NAMALWA (cell line): ENCODE results near the gene TSR2.

Source experiments
- DNase-seq: peaks from one replicate; pipeline ENCODE4 v3.0.0-alpha.2; 2015; ENCODE audit warnings: low spot score

Gene TSR2

DNA sequence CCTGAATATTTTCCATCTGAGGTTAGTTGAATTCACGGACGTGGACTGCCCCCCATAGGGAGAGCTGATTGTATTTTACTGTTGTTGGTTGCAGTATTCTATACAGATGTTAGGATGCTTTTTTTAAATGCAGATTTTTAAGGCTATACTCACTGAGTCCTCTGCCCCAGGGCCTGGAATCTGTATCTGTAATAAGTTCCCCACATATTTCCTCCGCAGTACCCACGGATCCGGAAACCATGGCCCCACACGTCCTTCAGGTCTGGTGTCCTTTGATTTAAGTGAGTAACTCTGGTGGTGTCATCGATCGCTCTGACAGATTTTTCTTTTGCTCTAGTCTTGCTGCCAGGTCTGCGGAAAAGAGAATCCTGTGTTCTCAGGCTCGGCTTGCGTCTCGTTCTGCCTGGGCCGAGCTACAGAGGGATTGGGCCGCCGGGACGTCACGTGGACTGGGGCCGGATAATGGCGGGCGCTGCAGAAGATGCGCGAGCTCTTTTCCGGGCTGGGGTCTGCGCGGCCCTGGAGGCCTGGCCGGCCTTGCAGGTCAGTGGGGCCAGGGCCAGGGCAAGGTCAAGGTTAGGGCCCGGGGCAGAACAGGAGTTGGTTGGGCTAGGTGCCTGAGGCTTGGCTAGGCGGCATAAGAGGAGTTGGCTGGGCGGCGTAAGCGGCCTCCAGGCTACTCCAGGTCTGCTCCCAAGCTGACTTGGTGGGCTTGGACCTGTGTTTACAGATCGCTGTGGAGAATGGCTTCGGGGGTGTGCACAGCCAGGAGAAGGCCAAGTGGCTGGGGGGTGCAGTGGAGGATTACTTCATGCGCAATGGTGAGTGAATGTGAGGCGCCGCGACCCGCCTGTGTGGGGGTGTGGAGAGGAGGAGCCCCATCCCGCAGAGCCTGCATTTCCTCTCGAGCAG, at the start of gene TSR2:
TSR2 (plus strand) TSS at position 445 of the 912 bp plus-strand sequence; CDS start at position 463, 18 bp downstream.
- peak; percentile 91 for DNase-seq

GRCh38 chrX:54397113-54397512, 43.1 kb upstream of the TSR2 start:
- DNase-seq = no peak

DNA sequence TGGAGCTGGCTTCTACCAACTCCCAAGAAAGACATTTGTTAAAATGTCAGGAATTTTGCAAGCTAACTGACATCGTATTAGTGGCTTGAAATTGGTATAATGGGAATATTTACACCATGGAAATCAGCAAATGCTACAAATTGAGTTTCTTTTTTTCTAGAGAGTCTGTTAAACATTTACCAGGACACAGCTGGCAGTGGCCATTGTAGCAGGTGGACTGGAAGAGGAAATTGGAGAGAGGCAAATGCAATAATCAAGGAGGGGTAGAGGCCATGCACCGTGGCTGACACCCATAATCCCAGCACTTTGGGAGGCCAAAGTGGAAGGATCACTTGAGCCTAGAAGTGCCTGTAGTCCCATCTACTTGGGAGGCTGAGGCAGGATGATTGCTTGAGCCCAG, 32.9 kb upstream of the TSR2 start:
- DNase-seq = no peak

- DNase-seq = no peak
Measured at GRCh38 chrX:54411732-54412131, 28.5 kb upstream of the TSR2 start.

DNA sequence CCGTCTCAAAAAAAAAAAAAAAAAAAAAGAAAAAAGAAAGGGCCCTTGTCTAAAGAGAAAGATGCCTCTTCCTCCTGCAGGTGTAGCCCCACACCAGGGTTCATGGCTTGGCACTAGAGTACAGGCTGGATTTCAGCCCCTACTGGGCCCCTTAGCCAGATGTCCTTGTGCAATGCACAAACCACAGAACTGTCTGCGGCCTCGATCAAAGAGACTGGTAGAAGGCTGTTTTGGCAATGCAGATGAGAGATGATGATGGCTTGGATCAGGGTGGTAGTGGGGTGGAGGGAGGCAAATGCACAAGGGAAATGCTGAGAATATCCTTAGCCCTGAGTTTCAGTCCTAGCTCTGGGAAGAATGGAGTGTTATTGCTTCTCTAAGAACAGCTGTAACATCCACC, 26.5 kb upstream of the TSR2 start:
- peak; percentile 25 for DNase-seq

DNA sequence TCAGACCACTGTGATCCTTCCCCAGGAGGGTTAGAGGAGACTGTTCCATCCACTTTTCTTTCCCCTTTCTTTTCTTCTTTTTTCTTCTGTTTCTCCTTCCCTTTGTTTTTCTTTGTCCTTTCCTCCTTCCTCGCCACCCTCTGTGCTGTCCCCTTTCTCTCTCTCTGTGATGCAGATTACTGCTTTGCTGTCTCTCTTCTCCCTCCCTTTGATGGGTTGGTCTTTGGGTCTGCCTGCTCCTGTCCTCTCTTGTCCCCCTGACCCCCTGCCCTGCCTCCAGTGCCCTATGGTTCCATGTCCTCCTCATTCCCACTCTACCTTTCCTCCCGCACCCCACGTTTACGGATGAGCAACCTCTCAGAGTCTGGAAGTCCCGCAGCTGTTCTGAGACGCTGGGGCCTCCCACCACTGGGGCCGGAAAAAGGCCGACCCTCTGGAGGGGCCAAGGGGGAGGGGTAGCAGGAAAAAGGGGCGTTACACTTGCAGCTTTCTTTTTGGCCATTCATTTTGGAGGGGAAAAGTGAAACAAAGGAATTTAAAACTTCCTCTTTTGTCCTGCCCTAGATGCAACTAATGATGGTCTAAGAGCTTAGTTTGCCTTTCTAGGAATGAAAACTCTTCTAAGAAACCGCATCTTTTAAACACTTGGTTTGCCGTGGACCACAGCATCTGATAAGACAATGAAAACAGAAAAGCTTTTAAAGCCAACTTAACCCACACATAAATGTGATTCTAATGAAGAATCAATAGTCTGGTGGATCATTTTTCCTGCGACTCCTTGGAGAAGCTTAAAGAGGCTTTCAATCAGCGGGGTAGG, 24.5 kb upstream of the TSR2 start:
- DNase-seq = no peak

DNA sequence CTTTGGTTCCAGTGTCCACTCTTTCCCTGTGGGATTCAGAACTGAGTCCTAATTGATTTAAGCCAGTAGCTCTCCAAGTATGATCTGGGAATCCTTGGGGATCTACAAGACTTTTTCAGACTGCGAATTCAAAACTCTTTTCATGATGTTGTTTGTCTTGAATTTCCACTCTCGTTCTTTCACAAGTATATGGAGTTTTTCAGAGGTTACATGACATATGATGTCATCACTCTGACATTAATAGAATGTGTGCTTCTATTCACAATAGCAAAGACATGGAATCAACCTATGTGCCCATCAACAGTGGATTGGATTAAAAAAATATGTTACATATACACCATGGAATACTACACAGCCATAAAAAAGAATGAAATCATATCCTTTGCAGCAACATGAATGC, 23.2 kb upstream of the TSR2 start:
- DNase-seq = no peak

DNA sequence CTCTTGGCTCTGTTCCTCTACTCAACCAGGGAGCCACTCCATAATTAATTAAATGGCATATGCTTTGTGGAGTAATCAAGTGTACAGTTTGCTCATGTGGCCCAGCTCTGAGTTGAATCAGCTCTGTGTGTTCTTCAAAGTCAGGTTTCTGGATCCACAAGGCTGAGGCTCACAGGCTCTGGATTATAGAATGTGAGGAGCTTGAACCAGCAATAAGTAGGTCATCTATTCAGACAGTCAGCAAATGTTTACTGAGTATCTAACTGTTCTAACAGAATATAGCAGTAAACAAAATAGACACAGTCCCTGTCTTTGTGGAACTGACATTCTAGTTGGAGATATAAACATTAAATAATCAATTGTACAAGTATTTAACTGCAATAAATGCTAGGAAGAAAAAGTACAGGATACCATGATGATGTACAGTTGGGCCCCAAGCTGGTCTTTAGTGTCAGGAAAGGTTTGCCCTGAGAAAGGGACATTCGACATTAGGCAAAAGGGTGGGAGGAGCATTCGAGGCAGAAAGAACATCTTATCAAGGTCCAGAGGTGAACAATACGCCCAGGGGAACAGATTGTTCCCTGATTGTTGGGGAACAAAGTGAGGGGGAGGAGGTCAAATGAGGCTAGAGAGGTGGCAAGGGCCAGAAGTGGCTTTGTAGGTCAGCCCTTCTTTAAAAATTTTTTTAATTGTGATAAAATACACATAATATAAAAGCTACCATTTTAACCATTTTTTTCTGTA, 20.5 kb upstream of the TSR2 start:
- DNase-seq = no peak

- DNase-seq = no peak
Measured at GRCh38 chrX:54422168-54422567, 18.0 kb upstream of the TSR2 start.

- DNase-seq = no peak
Measured at GRCh38 chrX:54423161-54423888, 16.9 kb upstream of the TSR2 start.

DNA sequence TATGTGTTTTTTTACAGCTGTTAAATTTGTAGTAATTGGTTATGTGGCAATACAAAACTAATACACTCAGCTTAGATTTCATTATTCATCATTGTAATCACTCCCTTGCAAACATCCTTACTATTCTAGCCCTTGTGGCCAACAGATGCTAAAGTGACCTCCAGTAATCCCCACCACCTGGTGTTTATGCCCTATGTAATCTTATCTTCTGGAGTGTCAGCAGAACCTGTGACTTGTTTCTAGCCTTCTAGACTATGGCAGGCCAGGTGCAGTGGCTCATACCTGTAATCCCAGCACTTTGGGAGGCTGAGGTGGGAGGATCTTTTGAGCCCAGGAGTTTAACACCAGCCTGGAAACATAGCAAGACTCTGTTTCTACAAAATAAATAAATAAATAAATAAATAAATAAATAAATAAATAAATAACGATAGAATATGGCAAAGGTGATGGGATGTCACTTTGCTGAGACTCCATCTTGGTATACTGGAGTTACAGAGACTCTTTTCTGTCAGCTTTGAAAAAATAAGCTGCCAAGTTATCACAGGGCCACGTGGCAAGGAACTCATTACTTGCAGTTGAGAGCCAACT, 12.3 kb upstream of the TSR2 start:
- no peak for DNase-seq

DNA sequence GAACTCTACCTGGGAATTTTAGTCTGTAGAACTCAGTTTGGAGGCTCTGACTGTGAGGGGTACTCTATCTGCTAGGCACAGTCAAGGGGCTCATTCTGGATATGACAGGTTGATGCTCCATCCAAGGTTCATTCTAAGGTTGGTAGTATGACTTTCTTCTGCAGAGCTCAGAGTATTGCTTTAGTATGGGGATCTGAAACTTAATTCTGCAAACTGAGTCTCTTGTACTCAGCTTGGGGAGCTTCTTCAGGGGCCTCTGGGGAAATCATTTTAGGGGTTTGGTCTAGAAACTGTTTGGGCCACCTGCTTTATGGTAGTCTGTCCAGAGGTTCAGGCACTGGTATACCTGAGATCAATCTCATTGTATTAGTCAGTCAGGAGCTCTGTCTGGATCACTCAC, 9.7 kb upstream of the TSR2 start:
- no peak for DNase-seq

GRCh38 chrX:54435121-54435520, 5.1 kb upstream of the TSR2 start:
- DNase-seq = no peak

- no peak for DNase-seq
Measured at GRCh38 chrX:54442790-54443189, 2.6 kb downstream of the TSR2 start.

GRCh38 chrX:54444752-54445151, 4.5 kb downstream of the TSR2 start:
- DNase-seq = no peak

DNA sequence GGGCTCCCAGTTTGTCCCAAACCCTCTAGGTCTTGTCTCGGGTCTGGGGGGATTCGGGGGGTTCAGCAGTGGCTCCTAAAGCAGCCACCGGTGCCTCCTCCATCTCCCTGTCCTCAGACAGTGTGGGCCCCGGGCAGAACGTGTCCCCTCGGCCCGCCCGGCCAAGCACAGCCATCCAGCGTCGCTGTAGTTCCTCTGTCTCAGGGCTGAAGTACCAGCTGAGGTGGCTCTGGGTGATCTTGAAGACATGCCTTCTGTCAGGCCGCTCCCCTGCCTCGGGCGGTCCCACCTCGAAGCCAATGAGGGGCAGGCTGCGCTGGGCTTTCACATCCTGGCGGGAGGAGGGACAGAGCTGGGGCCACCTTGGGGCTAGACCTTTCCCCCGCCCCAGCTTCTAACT, 5.9 kb downstream of the TSR2 start:
- DNase-seq = no peak

DNA sequence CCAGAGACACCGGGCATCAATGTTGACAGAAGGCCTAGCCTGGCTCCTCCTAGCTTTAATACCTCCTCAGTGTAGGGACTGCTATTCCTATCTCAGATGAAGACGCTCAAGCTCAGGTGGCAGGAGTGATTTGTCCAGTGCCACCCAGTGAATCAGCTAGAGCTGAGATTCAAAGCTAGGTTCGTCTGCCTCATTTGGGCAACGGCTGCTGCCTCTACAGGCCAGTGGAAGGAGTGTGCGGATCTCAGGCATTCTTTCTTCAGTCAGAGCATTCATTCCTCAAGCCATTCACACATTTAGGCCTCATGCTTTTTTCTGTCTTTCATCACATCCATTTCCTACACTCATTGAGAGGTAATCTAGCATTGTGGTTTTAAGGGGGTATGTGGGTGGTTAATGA, 7.3 kb downstream of the TSR2 start:
- peak; percentile 31 for DNase-seq

- no peak for DNase-seq
Measured at GRCh38 chrX:54449929-54450328, 9.7 kb downstream of the TSR2 start.

DNA sequence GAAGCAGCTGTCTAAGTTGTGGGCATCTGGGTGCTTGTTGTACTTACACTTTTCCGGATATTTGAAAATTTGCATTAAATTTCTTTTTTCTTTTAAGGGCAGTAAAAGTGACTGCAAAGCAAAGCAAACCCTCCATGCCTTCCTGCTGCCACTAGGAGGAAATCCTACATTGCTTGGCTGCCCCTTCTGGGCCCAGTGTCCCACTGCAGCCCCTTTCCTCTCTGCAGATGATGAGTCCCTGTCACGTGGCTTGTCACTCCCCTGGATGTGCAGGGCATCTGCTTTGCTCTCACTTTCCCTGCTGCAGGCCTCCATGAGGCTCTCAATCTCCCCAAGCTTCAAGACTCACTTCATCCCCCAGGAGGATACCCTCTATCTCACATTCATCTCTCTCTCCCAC, 12.7 kb downstream of the TSR2 start:
- DNase-seq = peak; percentile 56

GRCh38 chrX:54470054-54470760, 30.0 kb downstream of the TSR2 start:
- no peak for DNase-seq
